SU-DHL-6 (cell line): Measurements from ENCODE around the gene MINDY3.

Source experiments
- CTCF ChIP-seq: fragments of 200-600 bp; sonication (generic); IDR thresholded peaks from one replicate; pipeline ENCODE4 v1.5.1; 2017; ENCODE audit warnings: antibody characterized with exemption, mild to moderate bottlenecking, low read length, moderate library complexity; ENCODE audit not compliant: insufficient read depth, poor library complexity, severe bottlenecking
- EZH2phosphoT487 ChIP-seq: fragments of 200-600 bp; sonication (generic), shearing (Covaris generic); conservative IDR thresholded peaks from 2 replicates; pipeline ENCODE4 v1.6.1; 2018; ENCODE audit warnings: mild to moderate bottlenecking, antibody characterized with exemption, low read length, moderate library complexity, mixed read lengths

GRCh38 chr10:15784662-15785300 is 75.5 kb downstream of the MINDY3 start:
- no peak for TF ChIP-seq CTCF
- TF ChIP-seq EZH2phosphoT487, result no peak
